Measurements from ENCODE around the gene NOS3. TPM values are rescaled to one million over a fixed set of nuclear protein-coding genes. Genes with fewer than 3 reads are reported as not detected.

Gene NOS3
- polyA plus RNA-seq, 1 of the 3 experiments (the other 2 are of a cell fraction): 0.41 TPM

GRCh38 chr7:151018421-151019129 is 27.8 kb downstream of the NOS3 start:
- POLR2A ChIA-PET: interaction anchor here (0.7 to 1.3 kb wide), 5 partner anchors 9 to 120 kb away, joined by 3 to 10 read pairs (median 3); partner anchors contain the start of gene ABCB8

GRCh38 chr7:151019130-151019447 is 28.3 kb downstream of the NOS3 start:
- POLR2A ChIA-PET: interaction anchor here (1.1 kb wide), 1 partner anchor 9 kb away, joined by 10 read pairs; the partner anchor contains the start of gene ABCB8
- H3K36me3 ChIP-seq (replicated peaks in 1 of 2; ENCODE audit: control insufficient read depth in 1 of 2, insufficient read depth in 2 of 2, low read length in 1 of 2): no peaks in the 10 kb centered on the region
- WGBS (ENCODE audit: low lambda C conversion rate): 80% methylated on average over 11 of the region's 20 CpGs
- CTCF ChIA-PET: interaction anchor here (0.6 to 8.3 kb wide), 40 partner anchors 9 to 570 kb away, joined by 3 to 107 read pairs (median 6); partner anchors contain the start of genes ABCB8, FASTK, GIMAP8 and NOS3
- DNase-seq: no peak
- no peaks in the 10 kb centered on the region for H3K9me3 ChIP-seq
- H4K20me1 ChIP-seq (ENCODE audit: insufficient read depth): no peaks in the 10 kb centered on the region
- H3K9ac ChIP-seq: no peak overlapping the region
- peaks cover 0 to 18% of the 10 kb centered on the region in 2 experiments; a peak in 1 of 4 replicates for H3K4me1 ChIP-seq (ENCODE audit: control insufficient read depth in 1 of 2, insufficient read depth in 2 of 2, low read depth in 1 of 2, low read length in 1 of 2)
- H3F3A ChIP-seq (replicated peaks; ENCODE audit: insufficient read depth): no peaks in the 10 kb centered on the region
- no peak overlapping the region for H3K27ac ChIP-seq (ENCODE audit: low read depth in 2 of 2, low read length in 1 of 2)
- H3K4me2 ChIP-seq: no peak overlapping the region
- no peak for TF ChIP-seq EP300 (IDR thresholded peaks at IDR 0.05; ENCODE audit: borderline replicate concordance in 1 of 2, low read depth in 1 of 2, low read length in 1 of 2)
- no peak for TF ChIP-seq GABPA (IDR thresholded peaks at IDR 0.05; ENCODE audit: low read depth)
- no peak for TF ChIP-seq USF2 (IDR thresholded peaks at IDR 0.05; ENCODE audit: borderline replicate concordance, low read depth, low read length)
- no peak for TF ChIP-seq REST (IDR thresholded peaks at IDR 0.05; ENCODE audit: low read depth, low read length)
- TF ChIP-seq ELF1 (IDR thresholded peaks at IDR 0.05): no peak
- TF ChIP-seq FOXJ3 (CRISPR knock-in tag; IDR thresholded peaks at IDR 0.05): no peak
- TF ChIP-seq RXRA (IDR thresholded peaks at IDR 0.05; ENCODE audit: borderline replicate concordance, low read depth): no peak
- TF ChIP-seq CHD2 (IDR thresholded peaks at IDR 0.05; ENCODE audit: low read length, partially characterized antibody): no peak
- no peak for TF ChIP-seq SMC3 (IDR thresholded peaks at IDR 0.05; ENCODE audit: low read depth, low read length)
- TF ChIP-seq YY1 (IDR thresholded peaks at IDR 0.05; ENCODE audit: low read depth): no peak
- no peak for TF ChIP-seq TEAD4 (IDR thresholded peaks at IDR 0.05; ENCODE audit: borderline replicate concordance, insufficient read depth)
- TF ChIP-seq USF1 (IDR thresholded peaks at IDR 0.05; ENCODE audit: borderline replicate concordance, low read depth): no peak
- no peak for TF ChIP-seq RAD21 (IDR thresholded peaks at IDR 0.05; ENCODE audit: low read length)
- no peak overlapping the region for H3K4me3 ChIP-seq (ENCODE audit: low read depth in 2 of 2, low read length in 1 of 2)
- H3K9me2 ChIP-seq: no peaks in the 10 kb centered on the region
- H3K79me2 ChIP-seq (ENCODE audit: insufficient read depth): no peaks in the 10 kb centered on the region
- H2AFZ ChIP-seq (ENCODE audit: low read depth): no peak overlapping the region
- H3K27me3 ChIP-seq (ENCODE audit: insufficient read depth): peaks cover 15% of the 10 kb centered on the region; the same call in 1 of the 2 replicates

More at GRCh38 chr7:151018421-151019129, 27.8 kb downstream of the NOS3 start:
- peaks cover 15% of the 10 kb centered on the region; the same call in 1 of the 2 replicates for H3K27me3 ChIP-seq (ENCODE audit: insufficient read depth)
- CTCF ChIA-PET: interaction anchor here (0.5 to 8.3 kb wide), 72 partner anchors 9 to 656 kb away, joined by 3 to 107 read pairs (median 4); partner anchors contain the start of genes ABCB8, ABCF2, FASTK and GBX1
- no peaks in the 10 kb centered on the region for H4K20me1 ChIP-seq (ENCODE audit: insufficient read depth)
- peaks cover 0 to 23% of the 10 kb centered on the region in 2 experiments; a peak in 1 of 4 replicates for H3K4me1 ChIP-seq (ENCODE audit: control insufficient read depth in 1 of 2, insufficient read depth in 2 of 2, low read depth in 1 of 2, low read length in 1 of 2)
- peak overlapping the region; percentile 70; the same call in 1 of the 2 replicates for H3K4me2 ChIP-seq
- H3K79me2 ChIP-seq (ENCODE audit: insufficient read depth): no peaks in the 10 kb centered on the region
- no peak overlapping the region for H3K9ac ChIP-seq
- no peak for TF ChIP-seq IRF3 (IDR thresholded peaks at IDR 0.05; ENCODE audit: low read depth, low read length)
- TF ChIP-seq ELF1 (IDR thresholded peaks at IDR 0.05): no peak
- no peak for TF ChIP-seq MEF2A (IDR thresholded peaks at IDR 0.05; ENCODE audit: borderline replicate concordance, low read depth)
- TF ChIP-seq SIN3A (IDR thresholded peaks at IDR 0.05; ENCODE audit: borderline replicate concordance, low read depth, low read length): no peak
- TF ChIP-seq CHD2 (IDR thresholded peaks at IDR 0.05; ENCODE audit: low read length, partially characterized antibody): peak; percentile 41
- H2AFZ ChIP-seq (ENCODE audit: low read depth): no peak overlapping the region
- peak overlapping the region; percentile 28 to 34; a peak in 2 of 4 replicates for H3K4me3 ChIP-seq (ENCODE audit: low read depth in 2 of 2, low read length in 1 of 2)
- H3F3A ChIP-seq (replicated peaks; ENCODE audit: insufficient read depth): no peaks in the 10 kb centered on the region
- H3K27ac ChIP-seq (ENCODE audit: low read depth in 2 of 2, low read length in 1 of 2): no peak overlapping the region; a peak in 1 of 4 replicates
- WGBS (ENCODE audit: low lambda C conversion rate): 45% methylated on average over 56 of the region's 82 CpGs
- H3K36me3 ChIP-seq (replicated peaks in 1 of 2; ENCODE audit: control insufficient read depth in 1 of 2, insufficient read depth in 2 of 2, low read length in 1 of 2): no peaks in the 10 kb centered on the region
- DNase-seq: no peak
- no peaks in the 10 kb centered on the region for H3K9me2 ChIP-seq
- no peaks in the 10 kb centered on the region for H3K9me3 ChIP-seq
